Measurements from ENCODE around the gene TPGS2.
"Not testable (repeated sequence)": the region's sequence is repeated elsewhere in the genome, so short reads cannot be mapped to it uniquely, and the experiment has no call there.

DNA sequence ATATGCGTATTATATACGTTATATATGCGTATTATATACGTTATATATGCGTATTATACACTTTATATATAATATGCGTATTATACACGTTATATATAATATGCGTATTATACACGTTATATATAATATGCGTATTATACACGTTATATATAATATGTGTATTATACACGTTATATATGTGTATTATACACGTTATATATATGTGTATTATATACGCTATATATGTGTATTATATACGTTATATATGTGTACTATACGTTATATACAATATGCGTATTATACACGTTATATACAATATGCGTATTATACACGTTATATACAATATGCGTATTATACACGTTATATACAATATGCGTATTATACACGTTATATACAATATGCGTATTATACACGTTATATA, 65.8 kb downstream of the TPGS2 start:
- TF ChIP-seq, protein P1, sequence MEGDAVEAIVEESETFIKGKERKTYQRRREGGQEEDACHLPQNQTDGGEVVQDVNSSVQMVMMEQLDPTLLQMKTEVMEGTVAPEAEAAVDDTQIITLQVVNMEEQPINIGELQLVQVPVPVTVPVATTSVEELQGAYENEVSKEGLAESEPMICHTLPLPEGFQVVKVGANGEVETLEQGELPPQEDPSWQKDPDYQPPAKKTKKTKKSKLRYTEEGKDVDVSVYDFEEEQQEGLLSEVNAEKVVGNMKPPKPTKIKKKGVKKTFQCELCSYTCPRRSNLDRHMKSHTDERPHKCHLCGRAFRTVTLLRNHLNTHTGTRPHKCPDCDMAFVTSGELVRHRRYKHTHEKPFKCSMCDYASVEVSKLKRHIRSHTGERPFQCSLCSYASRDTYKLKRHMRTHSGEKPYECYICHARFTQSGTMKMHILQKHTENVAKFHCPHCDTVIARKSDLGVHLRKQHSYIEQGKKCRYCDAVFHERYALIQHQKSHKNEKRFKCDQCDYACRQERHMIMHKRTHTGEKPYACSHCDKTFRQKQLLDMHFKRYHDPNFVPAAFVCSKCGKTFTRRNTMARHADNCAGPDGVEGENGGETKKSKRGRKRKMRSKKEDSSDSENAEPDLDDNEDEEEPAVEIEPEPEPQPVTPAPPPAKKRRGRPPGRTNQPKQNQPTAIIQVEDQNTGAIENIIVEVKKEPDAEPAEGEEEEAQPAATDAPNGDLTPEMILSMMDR (IDR thresholded peaks at IDR 0.05) = not testable (repeated sequence)
- TF ChIP-seq POLR2A (IDR thresholded peaks at IDR 0.05) = not testable (repeated sequence)

Data from Peyer's patch (tissue), 4 donors.